Astrocyte (in vitro differentiated cells and primary cell): ENCODE measurements around the gene TVP23A.

Source experiments
- EZH2 ChIP-seq: IDR thresholded peaks from 2 replicates; pipeline ENCODE4 v1.6.1; 2012; ENCODE audit warnings: mild to moderate bottlenecking, low read length, inconsistent platforms; ENCODE audit not compliant: insufficient read depth
- TF ChIP-seq, protein P1 (sequence below): IDR thresholded peaks from 2 replicates; pipeline ENCODE4 v1.5.1; 2011; ENCODE audit warnings: low read depth, mild to moderate bottlenecking, inconsistent platforms, low read length, moderate library complexity; ENCODE audit not compliant: insufficient read depth

DNA sequence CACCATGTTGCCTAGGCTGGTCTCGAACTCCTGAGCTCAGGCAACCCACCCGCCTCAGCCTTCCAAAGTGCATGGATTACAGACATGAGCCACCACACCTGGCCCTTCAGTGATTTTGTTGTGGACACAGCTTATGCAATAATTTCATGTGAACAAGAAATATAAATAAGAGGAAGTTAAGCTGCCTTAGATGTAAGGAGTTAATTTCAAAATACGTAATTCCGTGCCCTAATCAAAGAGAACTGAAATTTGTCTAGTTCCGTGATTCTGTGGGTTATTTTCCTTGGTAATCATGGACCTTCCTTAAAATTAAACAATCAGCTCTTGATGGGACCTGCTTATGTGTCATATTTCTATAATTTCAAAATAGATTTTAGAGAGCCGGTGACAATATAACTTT lies 11.9 kb downstream of the TVP23A start:
- TF ChIP-seq, protein P1, sequence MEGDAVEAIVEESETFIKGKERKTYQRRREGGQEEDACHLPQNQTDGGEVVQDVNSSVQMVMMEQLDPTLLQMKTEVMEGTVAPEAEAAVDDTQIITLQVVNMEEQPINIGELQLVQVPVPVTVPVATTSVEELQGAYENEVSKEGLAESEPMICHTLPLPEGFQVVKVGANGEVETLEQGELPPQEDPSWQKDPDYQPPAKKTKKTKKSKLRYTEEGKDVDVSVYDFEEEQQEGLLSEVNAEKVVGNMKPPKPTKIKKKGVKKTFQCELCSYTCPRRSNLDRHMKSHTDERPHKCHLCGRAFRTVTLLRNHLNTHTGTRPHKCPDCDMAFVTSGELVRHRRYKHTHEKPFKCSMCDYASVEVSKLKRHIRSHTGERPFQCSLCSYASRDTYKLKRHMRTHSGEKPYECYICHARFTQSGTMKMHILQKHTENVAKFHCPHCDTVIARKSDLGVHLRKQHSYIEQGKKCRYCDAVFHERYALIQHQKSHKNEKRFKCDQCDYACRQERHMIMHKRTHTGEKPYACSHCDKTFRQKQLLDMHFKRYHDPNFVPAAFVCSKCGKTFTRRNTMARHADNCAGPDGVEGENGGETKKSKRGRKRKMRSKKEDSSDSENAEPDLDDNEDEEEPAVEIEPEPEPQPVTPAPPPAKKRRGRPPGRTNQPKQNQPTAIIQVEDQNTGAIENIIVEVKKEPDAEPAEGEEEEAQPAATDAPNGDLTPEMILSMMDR = no peak
- TF ChIP-seq EZH2 = no peak
